ENCODE results near the gene IL1RAP. TPM values are rescaled to one million over a fixed set of nuclear protein-coding genes. Genes with fewer than 3 reads are reported as not detected.

IL1RAP gene
- total RNA-seq, 4 donors from 2014 or later = 4.9 to 16.9 (median 10.8) TPM

- no peak for DNase-seq
- no peaks in the 10 kb centered on the region for H3K27me3 ChIP-seq
- WGBS, 2 donors = 83 to 91% methylated on average over 3 of the region's 3 CpGs
- intact Hi-C loops (cut with DNase I) = no loop called here
- no peaks in the 10 kb centered on the region for H3K9me3 ChIP-seq
- no peak overlapping the region for H3K27ac ChIP-seq
- no peaks in the 10 kb centered on the region for H3K4me1 ChIP-seq
- H3K4me3 ChIP-seq (replicated peaks in 1 of 3) = no peak overlapping the region
- no peaks in the 10 kb centered on the region for H3K36me3 ChIP-seq
- TF ChIP-seq POLR2A (IDR thresholded peaks at IDR 0.05) = no peak
- TF ChIP-seq CTCF (IDR thresholded peaks at IDR 0.05) = no peak
These were observed 16.1 kb upstream of the IL1RAP start for GRCh38 chr3:190497811-190498210.

GRCh38 chr3:190498293-190498692 lies 15.6 kb upstream of the IL1RAP start:
- Histone ChIP-seq H3K9me3 (no peaks in the 10 kb centered on the region), H3K27me3 (no peaks in the 10 kb centered on the region), H3K4me3 (replicated peaks in 1 of 3) (no peak overlapping the region), H3K36me3 (no peaks in the 10 kb centered on the region), H3K4me1 (no peaks in the 10 kb centered on the region), H3K27ac (no peak overlapping the region)
- no peak for DNase-seq
- 91 to 93% methylated on average over 2 of the region's 2 CpGs for WGBS, 2 donors
- no peak for TF ChIP-seq POLR2A (IDR thresholded peaks at IDR 0.05)
- no peak for TF ChIP-seq CTCF (IDR thresholded peaks at IDR 0.05)
- intact Hi-C loops (cut with DNase I) = no loop called here

GRCh38 chr3:190499122-190499521 lies 14.8 kb upstream of the IL1RAP start:
- Histone ChIP-seq H3K27me3 (no peaks in the 10 kb centered on the region), H3K4me3 (replicated peaks in 1 of 3) (no peak overlapping the region), H3K4me1 (no peaks in the 10 kb centered on the region), H3K36me3 (no peaks in the 10 kb centered on the region), H3K9me3 (no peaks in the 10 kb centered on the region), H3K27ac (no peak overlapping the region)
- no peak for TF ChIP-seq CTCF (IDR thresholded peaks at IDR 0.05)
- no peak for TF ChIP-seq POLR2A (IDR thresholded peaks at IDR 0.05)
- intact Hi-C loops (cut with DNase I) = no loop called here
- 50 to 52% methylated on average over 2 of the region's 2 CpGs for WGBS, 2 donors
- DNase-seq = no peak

GRCh38 chr3:190502946-190503345 lies 10.9 kb upstream of the IL1RAP start:
- Histone ChIP-seq H3K36me3 (no peaks in the 10 kb centered on the region), H3K9me3 (no peaks in the 10 kb centered on the region), H3K27me3 (no peaks in the 10 kb centered on the region), H3K27ac (no peak overlapping the region), H3K4me1 (no peaks in the 10 kb centered on the region), H3K4me3 (replicated peaks in 1 of 3) (no peak overlapping the region)
- TF ChIP-seq POLR2A (IDR thresholded peaks at IDR 0.05) = no peak
- no peak for TF ChIP-seq CTCF (IDR thresholded peaks at IDR 0.05)
- DNase-seq = no peak
- WGBS, 2 donors = 84 to 89% methylated on average over 3 of the region's 3 CpGs
- intact Hi-C loops (cut with DNase I) = no loop called here

- Histone ChIP-seq H3K4me3 (replicated peaks in 1 of 3) (no peak overlapping the region), H3K36me3 (no peaks in the 10 kb centered on the region), H3K9me3 (no peaks in the 10 kb centered on the region), H3K27ac (no peak overlapping the region), H3K4me1 (no peaks in the 10 kb centered on the region), H3K27me3 (no peaks in the 10 kb centered on the region)
- no peak for TF ChIP-seq POLR2A (IDR thresholded peaks at IDR 0.05)
- TF ChIP-seq CTCF (IDR thresholded peaks at IDR 0.05) = no peak
- 57 to 58% methylated on average over 4 of the region's 4 CpGs for WGBS, 2 donors
- intact Hi-C loops (cut with DNase I) = no loop called here
- no peak for DNase-seq
These were observed 9.3 kb upstream of the IL1RAP start for GRCh38 chr3:190504354-190505125.

All from thyroid gland (tissue), 4 donors.